Naive thymus-derived CD4-positive, alpha-beta T cell (primary cell): Measurements from ENCODE around the gene C17orf113. TPM values are rescaled to one million over a fixed set of nuclear protein-coding genes. Genes with fewer than 3 reads are reported as not detected.
A peak's percentile ranks its signal among the peaks of the same experiment; 100 is the strongest.

Source experiments
- ATAC-seq: fragments of 150-1000 bp; cut with Tn5 transposase; 2 replicates; pipeline ENCODE4 v1.10.0; 2021; ENCODE audit warnings: mild to moderate bottlenecking, moderate library complexity
- CTCF ChIA-PET: fragments of 350-600 bp; sonication (Branson Sonifier 250); formaldehyde crosslinking; loops from one replicate; lab custom pipeline; 2021; ENCODE audit warnings: antibody characterized with exemption; lab: Charles Lee
- POLR2A ChIA-PET: fragments of 350-600 bp; sonication (Branson Sonifier 250); formaldehyde crosslinking; loops from one replicate; lab custom pipeline; 2021; ENCODE audit warnings: antibody characterized with exemption, inconsistent platforms; lab: Charles Lee
- DNase-seq, 9 donors: peaks; one replicate each; pipeline versions ENCODE4 v3.0.0 to v3.0.0-alpha.2; 2020 to 2022; ENCODE audit warnings: mixed read lengths in 1 of 9
- H3K27ac ChIP-seq: one replicate; pipeline ENCODE4 v1.7.0; 2013; ENCODE audit warnings: mild to moderate bottlenecking, low read depth, low read length, moderate library complexity
- H3K27me3 ChIP-seq, 2 donors: one replicate each; pipeline ENCODE4 v1.7.0; 2013; ENCODE audit warnings: low read length in 2 of 2, mild to moderate bottlenecking in 2 of 2, moderate library complexity in 2 of 2; ENCODE audit not compliant: control insufficient read depth in 2 of 2, insufficient read depth in 2 of 2
- H3K36me3 ChIP-seq, 3 experiments: 1 replicate in 2 of 3; 2 replicates in 1 of 3; pipeline ENCODE4 v1.7.0; 2013; ENCODE audit warnings: low read length in 3 of 3, mild to moderate bottlenecking in 3 of 3, moderate library complexity in 1 of 3; ENCODE audit not compliant: insufficient read depth in 3 of 3, control insufficient read depth in 2 of 3
- H3K4me1 ChIP-seq, 2 donors: one replicate each; pipeline ENCODE4 v1.7.0; 2013; ENCODE audit warnings: low read length in 2 of 2, mild to moderate bottlenecking in 2 of 2, moderate library complexity in 1 of 2; ENCODE audit not compliant: control insufficient read depth in 2 of 2, insufficient read depth in 2 of 2
- H3K4me3 ChIP-seq: 2 replicates; pipeline ENCODE4 v1.7.0; 2013; ENCODE audit warnings: mild to moderate bottlenecking, low read length
- H3K9me3 ChIP-seq, 3 experiments: 1 replicate in 2 of 3; 2 replicates in 1 of 3; pipeline ENCODE4 v1.7.0; 2013; ENCODE audit warnings: low read length in 3 of 3; ENCODE audit not compliant: control insufficient read depth in 2 of 3
- H3K27ac Mint-ChIP-seq, 9 donors: one replicate each; pipeline ENCODE4 v1.8.0; 2020 to 2022; ENCODE audit warnings: mixed read lengths in 9 of 9, mild to moderate bottlenecking in 8 of 9, moderate library complexity in 5 of 9, inconsistent platforms in 2 of 9
- H3K27me3 Mint-ChIP-seq, 5 donors: one replicate each; pipeline ENCODE4 v1.8.0; 2021 to 2022; ENCODE audit warnings: mixed read lengths in 5 of 5, mild to moderate bottlenecking in 1 of 5
- H3K36me3 Mint-ChIP-seq, 5 donors: one replicate each; pipeline ENCODE4 v1.8.0; 2020 to 2022; ENCODE audit warnings: mixed read lengths in 5 of 5, mild to moderate bottlenecking in 3 of 5, inconsistent platforms in 1 of 5
- H3K4me1 Mint-ChIP-seq, 7 donors: one replicate each; pipeline ENCODE4 v1.8.0; 2020 to 2022; ENCODE audit warnings: mixed read lengths in 7 of 7, mild to moderate bottlenecking in 3 of 7, inconsistent platforms in 1 of 7
- H3K4me3 Mint-ChIP-seq, 10 donors: one replicate each; pipeline ENCODE4 v1.8.0; 2020 to 2022; ENCODE audit warnings: mild to moderate bottlenecking in 10 of 10, mixed read lengths in 10 of 10, moderate library complexity in 6 of 10, inconsistent platforms in 2 of 10
- H3K9me3 Mint-ChIP-seq, 11 donors: one replicate each; pipeline ENCODE4 v1.8.0; 2020 to 2022; ENCODE audit warnings: mixed read lengths in 11 of 11, mild to moderate bottlenecking in 4 of 11, inconsistent platforms in 1 of 11, moderate library complexity in 1 of 11
- intact Hi-C, 2 donors: fragments of 100-400 bp; cut with micrococcal nuclease; formaldehyde crosslinking; loops; one replicate each; pipeline ENCODE4 v1.15.1; 2023
- polyA plus RNA-seq, 2 donors: library from polyadenylated mRNA; unstranded; fragments of 300-500 nt; fragmentation: Illumina TruSeq; gene quantifications; one replicate each; pipeline ENCODE4 v1.2.3, GENCODE V29; 2021
- total RNA-seq, 6 experiments: library from RNA in 5 of 6; stranded (reverse) in 5 of 6; gene quantifications; 1 replicate in 5 of 6; 2 replicates in 1 of 6; pipeline ENCODE4 v1.2.3 and lab custom pipeline; 2021 to 2026

The C17orf113 gene
- total and polyA plus RNA-seq, 7 experiments from 2014 or later: 0.10 to 1.0 (median 0.54) TPM

DNA sequence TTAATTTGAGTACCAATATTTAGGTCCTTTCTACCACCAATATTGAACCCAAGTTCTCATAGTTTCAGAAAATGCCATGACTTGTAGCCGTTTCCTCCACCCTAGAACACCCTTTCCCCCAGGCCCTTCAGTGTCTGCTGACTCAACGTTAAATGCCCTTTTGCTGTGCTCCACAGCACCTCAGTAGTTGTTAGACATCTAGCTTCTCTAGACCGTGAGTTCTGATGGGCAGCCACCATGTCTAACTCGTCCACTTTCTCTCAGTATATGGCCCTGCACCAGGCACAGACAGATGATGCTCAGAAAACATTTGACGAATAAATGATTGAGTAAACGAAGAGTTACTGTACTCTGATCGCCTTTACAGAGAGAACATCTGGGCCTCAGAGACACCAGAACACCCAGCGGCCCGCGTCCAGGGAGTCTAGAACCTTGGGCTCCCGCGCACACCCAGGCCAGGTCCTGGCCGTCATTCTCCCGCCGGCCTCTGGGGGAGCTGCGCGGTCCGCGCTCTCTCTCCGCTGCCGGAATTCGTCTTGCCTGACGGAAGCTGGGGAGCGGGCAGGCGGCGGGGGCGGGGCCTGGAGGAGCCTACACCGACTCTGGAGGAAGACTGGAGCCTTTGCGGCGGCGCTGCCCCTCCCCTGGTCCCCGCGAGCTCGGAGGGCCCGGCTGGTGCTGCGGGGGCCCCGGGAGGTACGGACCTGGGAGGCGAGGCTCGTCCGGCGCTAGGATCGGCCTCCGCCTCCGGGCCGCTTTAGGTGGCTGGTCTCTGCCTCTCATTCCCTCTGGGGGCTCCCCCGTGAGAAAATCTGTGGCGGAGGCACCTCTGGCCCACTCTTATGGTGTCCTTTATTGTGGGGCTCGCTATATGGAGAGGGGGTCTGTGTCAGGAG lies 30.6 kb downstream of the C17orf113 start, which contains the start of gene NKIRAS2:
Gene NKIRAS2, plus strand, starts transcription at position 582 of the 896 bp plus-strand sequence. CDS start 1,488 bp downstream, outside the sequence.
- Mint-ChIP-seq H3K4me3 (peak within 1 kb of the TSS; percentile 91 to 100 (median 99)), H3K27me3 (no peaks in the 10 kb centered on the region), H3K9me3 (peaks cover 0 to 2% (median 0%) of the 10 kb centered on the region in 11 donors), H3K36me3 (peaks cover 1 to 12% (median 4%) of the 10 kb centered on the region in 5 donors), H3K4me1 (peaks cover 44 to 69% (median 56%) of the 10 kb centered on the region in 7 donors), H3K27ac (peak within 1 kb of the TSS; percentile 77 to 99 (median 90))
- ChIA-PET CTCF (interaction anchor here (0.5 to 1.9 kb wide), 13 partner anchors 11 to 575 kb away, joined by 3 to 7 read pairs (median 3); partner anchors contain the start of genes ACLY and CNP), POLR2A (interaction anchor here (0.7 to 7.6 kb wide), 14 partner anchors 9 to 1341 kb away, joined by 3 to 71 read pairs (median 4); partner anchors contain the start of genes CNP, DHX58, EIF1 and KAT2A)
- peak; percentile 88 for ATAC-seq
- Histone ChIP-seq H3K4me1 (peaks cover 32 to 37% of the 10 kb centered on the region in 2 donors), H3K27me3 (no peaks in the 10 kb centered on the region), H3K4me3 (peak within 1 kb of the TSS; percentile 85), H3K27ac (peak within 1 kb of the TSS; percentile 84), H3K36me3 (peaks cover 0 to 36% (median 0%) of the 10 kb centered on the region in 3 experiments), H3K9me3 (no peaks in the 10 kb centered on the region)
- intact Hi-C loops: loop anchor here (1.0 to 10.0 kb wide), 9 partner anchors 102 to 1368 kb away; partner anchors contain the start of genes KCNH4 (in 2 of the 2), BECN1 (in 1 of the 2), KAT2A (in 1 of the 2) and KLHL11 (in 1 of the 2)
- DNase-seq: peak; percentile 83 to 97 (median 89)

DNA sequence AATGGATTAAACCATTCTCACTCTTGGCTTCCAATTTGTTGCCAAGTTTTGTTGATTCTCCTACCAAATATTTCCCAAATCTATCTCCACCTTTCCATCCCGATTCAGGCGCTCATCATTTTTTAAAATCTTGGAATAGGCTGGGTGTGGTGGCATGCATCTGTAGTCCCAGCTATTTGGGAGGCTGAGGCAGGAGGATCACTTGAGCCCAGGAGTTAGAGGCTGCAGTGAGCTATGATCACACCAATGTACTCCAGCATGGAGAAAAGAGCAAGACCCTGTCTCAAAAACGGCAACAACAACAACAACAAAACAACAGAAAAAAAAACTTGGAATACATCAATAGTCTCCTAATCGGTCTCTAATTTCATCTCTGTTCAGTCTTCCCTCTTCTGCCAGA lies 31.4 kb downstream of the C17orf113 start:
- Mint-ChIP-seq H3K9me3 (peaks cover 0 to 2% (median 0%) of the 10 kb centered on the region in 11 donors), H3K27ac (peak overlapping the region in 6 of 9 donors; percentile 19 to 99 (median 88)), H3K4me1 (peaks cover 43 to 67% (median 54%) of the 10 kb centered on the region in 7 donors), H3K4me3 (peak overlapping the region; percentile 37 to 100 (median 99)), H3K36me3 (peaks cover 0 to 10% (median 4%) of the 10 kb centered on the region in 5 donors), H3K27me3 (no peaks in the 10 kb centered on the region)
- peaks cover 36 to 37% of the 10 kb centered on the region in 2 donors for H3K4me1 ChIP-seq
- H3K36me3 ChIP-seq: peaks cover 0 to 32% (median 0%) of the 10 kb centered on the region in 3 experiments
- H3K27ac ChIP-seq: no peak overlapping the region
- H3K9me3 ChIP-seq: no peaks in the 10 kb centered on the region
- H3K27me3 ChIP-seq: no peaks in the 10 kb centered on the region
- no peak overlapping the region for H3K4me3 ChIP-seq
- ATAC-seq (no peak), DNase-seq (no peak)
- ChIA-PET POLR2A (interaction anchor here (0.5 to 7.6 kb wide), 10 partner anchors 23 to 1417 kb away, joined by 3 to 71 read pairs (median 8); partner anchors contain the start of genes CNP, DHX58, EIF1 and KAT2A), CTCF (interaction anchor here (0.5 to 3.5 kb wide), 6 partner anchors 7 to 269 kb away, joined by 3 to 22 read pairs (median 4); partner anchors contain the start of gene CNP)
- intact Hi-C loops: loop anchor here (5.0 to 10.0 kb wide), 6 partner anchors 152 to 1368 kb away; partner anchors contain the start of genes BECN1 (in 1 of the 2), KCNH4 (in 1 of the 2) and KLHL11 (in 1 of the 2)

DNA sequence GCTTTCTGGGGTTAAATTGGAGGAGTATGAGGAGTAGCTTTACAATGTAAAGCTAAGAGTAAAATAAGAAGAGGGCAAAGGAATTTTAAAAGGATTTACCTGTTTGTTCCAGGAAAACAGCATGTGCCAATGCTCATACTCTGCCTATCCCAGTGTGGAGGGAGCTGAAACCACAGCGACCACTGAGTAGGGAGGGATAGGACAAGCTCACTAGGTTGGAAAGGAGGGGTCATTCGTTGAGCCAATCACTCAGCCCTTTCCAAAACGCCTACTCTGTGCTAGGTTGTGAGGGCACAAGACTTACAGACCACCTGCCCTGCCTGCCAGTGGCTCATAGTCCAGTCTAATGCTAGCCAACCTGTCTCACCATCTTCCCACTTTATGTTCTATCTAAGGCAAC lies 32.1 kb downstream of the C17orf113 start:
- Histone ChIP-seq H3K36me3 (peaks cover 0 to 26% (median 0%) of the 10 kb centered on the region in 3 experiments), H3K4me1 (peaks cover 37 to 40% of the 10 kb centered on the region in 2 donors), H3K27me3 (no peaks in the 10 kb centered on the region), H3K9me3 (no peaks in the 10 kb centered on the region), H3K27ac (peak overlapping the region; percentile 98), H3K4me3 (peak overlapping the region; percentile 79)
- intact Hi-C loops: loop anchor here (5.0 to 10.0 kb wide), 6 partner anchors 151 to 1369 kb away; partner anchors contain the start of genes BECN1 (in 1 of the 2), KCNH4 (in 1 of the 2) and KLHL11 (in 1 of the 2)
- ChIA-PET CTCF (interaction anchor here (0.9 to 3.5 kb wide), 8 partner anchors 8 to 100 kb away, joined by 3 to 22 read pairs (median 4); no protein-coding TSS in a partner anchor), POLR2A (interaction anchor here (0.5 to 7.6 kb wide), 15 partner anchors 52 to 1417 kb away, joined by 3 to 71 read pairs (median 7); partner anchors contain the start of genes CNP, DHX58, EIF1 and KAT2A)
- no peak for ATAC-seq
- DNase-seq: no peak
- Mint-ChIP-seq H3K4me3 (peak overlapping the region; percentile 91 to 100 (median 99)), H3K4me1 (peaks cover 47 to 72% (median 58%) of the 10 kb centered on the region in 7 donors), H3K27ac (peak overlapping the region; percentile 53 to 100 (median 99)), H3K27me3 (no peaks in the 10 kb centered on the region), H3K9me3 (peaks cover 0 to 2% (median 0%) of the 10 kb centered on the region in 11 donors), H3K36me3 (peaks cover 0 to 10% (median 4%) of the 10 kb centered on the region in 5 donors)

DNA sequence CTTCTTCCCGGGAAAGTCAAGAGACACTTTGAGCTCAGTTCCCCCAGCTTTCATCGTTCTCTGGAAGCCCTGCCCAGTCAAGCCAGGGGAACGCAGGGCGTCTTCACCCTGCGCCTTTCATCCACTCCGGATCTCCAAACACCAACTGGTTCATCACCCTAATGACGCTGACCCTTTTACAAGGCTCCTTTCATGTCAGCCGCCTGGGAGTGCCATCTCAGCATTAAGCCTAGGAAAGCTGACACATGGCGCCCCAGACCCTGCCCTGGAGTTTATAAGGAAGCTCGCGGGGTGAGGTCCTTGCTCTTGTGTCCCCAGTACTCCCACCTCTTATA lies 32.6 kb downstream of the C17orf113 start:
- intact Hi-C loops: loop anchor here (1.0 to 10.0 kb wide), 15 partner anchors 52 to 1369 kb away; partner anchors contain the start of genes CNP (in 2 of the 2), DHX58 (in 2 of the 2), STAT3 (in 2 of the 2) and BECN1 (in 1 of the 2)
- peaks cover 51 to 77% (median 62%) of the 10 kb centered on the region in 7 donors for H3K4me1 Mint-ChIP-seq
- Histone ChIP-seq H3K4me3 (peak overlapping the region; percentile 79), H3K9me3 (no peaks in the 10 kb centered on the region), H3K36me3 (peaks cover 0 to 21% (median 0%) of the 10 kb centered on the region in 3 experiments), H3K27ac (peak overlapping the region; percentile 98), H3K4me1 (peaks cover 37 to 40% of the 10 kb centered on the region in 2 donors), H3K27me3 (no peaks in the 10 kb centered on the region)
- H3K4me3 Mint-ChIP-seq: peak overlapping the region; percentile 91 to 100 (median 99)
- peaks cover 0 to 2% (median 0%) of the 10 kb centered on the region in 11 donors for H3K9me3 Mint-ChIP-seq
- H3K36me3 Mint-ChIP-seq: peaks cover 0 to 10% (median 4%) of the 10 kb centered on the region in 5 donors
- CTCF ChIA-PET: interaction anchor here (0.9 to 3.5 kb wide), 8 partner anchors 8 to 101 kb away, joined by 3 to 22 read pairs (median 4); partner anchors contain the start of gene CNP
- DNase-seq: no peak
- peak overlapping the region; percentile 96 to 100 (median 99) for H3K27ac Mint-ChIP-seq
- POLR2A ChIA-PET: interaction anchor here (0.7 to 7.6 kb wide), 24 partner anchors 32 to 1600 kb away, joined by 3 to 71 read pairs (median 5); partner anchors contain the start of genes CNP, DHX58, EIF1 and KAT2A
- no peak for ATAC-seq
- no peaks in the 10 kb centered on the region for H3K27me3 Mint-ChIP-seq

DNA sequence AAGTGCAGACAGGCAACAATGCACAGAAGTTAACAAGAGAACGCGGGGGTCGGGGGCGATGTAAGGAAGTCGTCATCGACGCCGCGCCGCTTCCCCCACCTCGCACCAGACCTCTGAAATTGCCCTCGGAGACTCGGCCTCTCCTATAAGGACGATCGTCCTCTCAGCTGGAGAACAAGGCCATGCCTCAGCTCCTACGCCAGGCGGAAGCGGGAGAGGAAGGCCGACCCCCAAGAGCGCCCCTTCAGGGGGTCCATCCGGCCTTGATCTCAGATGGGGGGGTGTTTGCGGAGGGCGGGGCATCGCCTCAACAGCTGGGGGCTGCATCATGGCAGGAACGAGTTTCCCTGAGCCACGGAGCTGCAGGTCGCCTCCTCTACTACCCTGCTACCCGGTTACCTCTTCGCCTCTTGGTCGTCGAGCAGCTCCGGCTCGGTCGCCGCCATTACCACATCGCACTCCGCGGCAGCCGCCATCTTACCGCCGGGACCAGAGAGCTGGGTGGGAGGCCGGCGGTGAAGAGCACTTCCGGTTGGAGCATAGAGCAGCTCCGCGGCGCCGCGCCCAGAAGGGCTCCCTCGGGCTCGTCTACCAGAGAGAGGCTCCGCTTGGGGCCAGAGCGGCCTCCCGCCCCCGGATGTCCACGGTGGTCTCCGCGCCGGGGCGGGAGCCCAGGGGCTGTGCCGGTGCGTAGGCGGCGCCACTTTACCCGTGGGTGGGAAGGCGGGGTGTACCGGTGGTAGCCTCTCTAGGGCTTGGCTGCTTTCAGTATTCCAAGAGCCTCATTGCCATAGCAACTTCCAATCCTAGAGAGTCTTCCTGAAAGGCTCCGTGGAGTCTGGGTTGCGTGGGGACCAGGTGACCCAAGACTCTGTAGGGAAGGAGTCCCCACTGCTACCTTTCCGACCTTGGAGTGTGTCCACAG lies 33.2 kb downstream of the C17orf113 start, which contains the start of gene DNAJC7:
Gene DNAJC7, minus strand, starts transcription at position 499 of the 925 bp plus-strand sequence. Its CDS starts 23 bp downstream, at position 476.
- Histone ChIP-seq H3K27me3 (no peaks in the 10 kb centered on the region), H3K27ac (peak within 1 kb of the TSS; percentile 98), H3K4me1 (peaks cover 37 to 40% of the 10 kb centered on the region in 2 donors), H3K4me3 (peak within 1 kb of the TSS; percentile 79), H3K36me3 (peaks cover 0 to 15% (median 0%) of the 10 kb centered on the region in 3 experiments), H3K9me3 (no peaks in the 10 kb centered on the region)
- peaks cover 0 to 8% (median 2%) of the 10 kb centered on the region in 5 donors for H3K36me3 Mint-ChIP-seq
- POLR2A ChIA-PET: interaction anchor here (0.6 to 7.6 kb wide), 28 partner anchors 9 to 1600 kb away, joined by 3 to 71 read pairs (median 4); partner anchors contain the start of genes CNP, DHX58, EIF1 and KAT2A
- intact Hi-C loops: loop anchor here (1.0 to 10.0 kb wide), 15 partner anchors 51 to 1370 kb away; partner anchors contain the start of genes CNP (in 2 of the 2), DHX58 (in 2 of the 2), STAT3 (in 2 of the 2) and BECN1 (in 1 of the 2)
- DNase-seq (peak; percentile 79 to 90 (median 87)), ATAC-seq (peak; percentile 91)
- CTCF ChIA-PET: interaction anchor here (0.7 to 3.5 kb wide), 8 partner anchors 9 to 102 kb away, joined by 3 to 22 read pairs (median 4); partner anchors contain the start of gene CNP
- H3K27me3 Mint-ChIP-seq: no peaks in the 10 kb centered on the region
- H3K4me3 Mint-ChIP-seq: peak within 1 kb of the TSS; percentile 91 to 100 (median 99)
- H3K4me1 Mint-ChIP-seq: peaks cover 50 to 80% (median 65%) of the 10 kb centered on the region in 7 donors
- H3K9me3 Mint-ChIP-seq: peaks cover 0 to 2% (median 0%) of the 10 kb centered on the region in 11 donors
- peak within 1 kb of the TSS; percentile 96 to 100 (median 99) for H3K27ac Mint-ChIP-seq
